GF-D8 (cell line): ENCODE results near the gene HNRNPUL2.
"Not testable (repeated sequence)": the region's sequence is repeated elsewhere in the genome, so short reads cannot be mapped to it uniquely, and the experiment has no call there.

ENCODE experiments used
- DNase-seq: peaks from one replicate; lab custom pipeline; 2025; lab: John Stamatoyannopoulos, UW

The HNRNPUL2 gene

DNA sequence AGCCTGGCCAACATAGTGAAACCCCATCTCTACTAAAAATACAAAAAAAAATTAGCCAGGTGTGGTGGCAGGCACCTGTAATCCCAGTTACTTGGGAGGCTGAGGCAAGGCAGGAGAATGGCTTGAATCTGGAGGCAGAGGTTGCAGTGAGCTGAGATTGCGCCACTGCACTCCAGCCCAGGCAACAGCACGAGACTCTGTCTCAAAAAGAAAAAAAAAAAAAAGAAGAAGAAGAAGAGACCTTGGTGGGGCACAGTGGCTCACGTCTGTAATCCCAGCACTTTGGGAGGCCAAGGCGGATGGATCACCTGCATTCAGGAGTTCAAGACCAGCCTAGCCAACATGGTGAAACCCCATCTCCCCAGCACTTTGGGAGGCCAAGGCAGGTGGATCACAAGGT, 23.3 kb downstream of the HNRNPUL2 start:
- not testable (repeated sequence) for DNase-seq

GRCh38 chr11:62702246-62702645, 25.0 kb downstream of the HNRNPUL2 start:
- no peak for DNase-seq

DNA sequence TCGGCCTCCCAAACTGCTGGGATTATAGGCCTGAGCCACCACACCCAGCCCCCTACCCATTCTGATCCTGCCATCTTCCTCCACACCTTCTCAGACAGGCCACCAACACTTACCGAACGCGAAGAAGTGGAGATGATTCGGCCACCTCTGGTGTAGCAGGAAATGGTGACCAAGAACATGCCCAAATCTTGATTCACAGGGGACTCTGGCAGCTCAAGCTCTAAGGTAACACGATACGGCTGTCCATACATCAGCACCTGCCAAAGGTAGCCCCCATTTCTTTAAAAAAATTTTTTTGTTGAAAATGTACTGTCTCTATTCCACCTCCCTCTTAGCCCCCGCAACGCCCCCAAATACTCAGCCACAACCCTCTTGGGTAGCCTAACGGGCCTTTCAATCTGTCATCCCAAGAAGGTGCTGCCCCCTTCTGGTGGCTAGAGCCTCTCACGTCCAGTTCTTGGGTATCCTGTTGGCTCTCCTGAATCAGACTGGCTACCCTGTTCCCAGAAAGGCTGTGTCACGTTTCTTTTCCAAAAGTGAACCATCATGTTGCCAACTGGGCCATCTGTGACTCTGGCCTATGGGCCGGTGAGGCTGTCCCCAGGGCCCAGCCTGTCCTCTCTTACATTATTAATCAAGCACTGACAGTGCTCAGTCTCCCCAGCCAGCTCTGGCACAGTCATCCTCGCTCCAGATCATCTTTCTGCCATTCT, 32.6 kb downstream of the HNRNPUL2 start:
- DNase-seq, result peak; percentile 8

DNA sequence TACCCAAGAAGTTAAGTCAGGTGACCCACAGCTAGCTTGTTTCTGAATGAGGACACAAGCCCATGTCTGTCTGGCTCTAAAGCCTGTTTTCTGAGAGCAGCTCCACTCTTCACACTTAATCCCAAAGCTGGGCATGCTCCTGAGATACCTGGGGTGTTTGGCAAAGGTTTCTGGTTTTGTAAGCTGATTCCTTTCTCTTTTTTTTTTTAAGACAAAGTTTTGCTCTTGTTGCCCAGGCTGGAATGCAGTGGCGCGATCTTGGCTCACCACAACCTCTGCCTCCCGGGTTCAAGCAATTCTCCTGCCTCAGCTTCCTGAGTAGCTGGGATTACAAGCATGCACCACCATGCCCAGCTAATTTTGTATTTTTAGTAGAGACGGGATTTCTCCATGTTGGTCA, 33.6 kb downstream of the HNRNPUL2 start:
- DNase-seq, result not testable (repeated sequence)

- DNase-seq, result no peak
Observed at GRCh38 chr11:62689421-62690183, 37.7 kb downstream of the HNRNPUL2 start, which contains the start of gene LRRN4CL. Gene LRRN4CL (minus strand): TSS chr11:62689530. CDS start chr11:62688508, 1,022 bp downstream.

DNA sequence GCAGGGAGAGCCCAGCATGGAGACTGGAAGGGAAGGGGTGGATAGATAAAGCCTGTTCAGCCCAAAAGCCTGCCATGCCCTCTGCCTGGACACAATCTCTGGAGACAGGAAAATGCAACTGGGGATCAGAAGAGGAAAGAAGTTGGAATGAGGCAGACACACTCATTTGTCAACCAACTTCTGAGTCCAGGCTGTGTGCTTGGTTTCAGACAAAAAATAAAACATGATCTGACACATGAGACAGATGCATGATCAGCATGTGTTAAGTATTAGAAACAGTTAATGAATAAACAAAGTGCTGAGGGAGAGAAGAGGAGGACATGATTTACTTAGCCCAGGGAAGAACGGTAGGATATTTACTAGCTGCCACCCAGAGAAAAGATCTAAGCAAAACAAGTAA, 38.8 kb downstream of the HNRNPUL2 start:
- no peak for DNase-seq

DNA sequence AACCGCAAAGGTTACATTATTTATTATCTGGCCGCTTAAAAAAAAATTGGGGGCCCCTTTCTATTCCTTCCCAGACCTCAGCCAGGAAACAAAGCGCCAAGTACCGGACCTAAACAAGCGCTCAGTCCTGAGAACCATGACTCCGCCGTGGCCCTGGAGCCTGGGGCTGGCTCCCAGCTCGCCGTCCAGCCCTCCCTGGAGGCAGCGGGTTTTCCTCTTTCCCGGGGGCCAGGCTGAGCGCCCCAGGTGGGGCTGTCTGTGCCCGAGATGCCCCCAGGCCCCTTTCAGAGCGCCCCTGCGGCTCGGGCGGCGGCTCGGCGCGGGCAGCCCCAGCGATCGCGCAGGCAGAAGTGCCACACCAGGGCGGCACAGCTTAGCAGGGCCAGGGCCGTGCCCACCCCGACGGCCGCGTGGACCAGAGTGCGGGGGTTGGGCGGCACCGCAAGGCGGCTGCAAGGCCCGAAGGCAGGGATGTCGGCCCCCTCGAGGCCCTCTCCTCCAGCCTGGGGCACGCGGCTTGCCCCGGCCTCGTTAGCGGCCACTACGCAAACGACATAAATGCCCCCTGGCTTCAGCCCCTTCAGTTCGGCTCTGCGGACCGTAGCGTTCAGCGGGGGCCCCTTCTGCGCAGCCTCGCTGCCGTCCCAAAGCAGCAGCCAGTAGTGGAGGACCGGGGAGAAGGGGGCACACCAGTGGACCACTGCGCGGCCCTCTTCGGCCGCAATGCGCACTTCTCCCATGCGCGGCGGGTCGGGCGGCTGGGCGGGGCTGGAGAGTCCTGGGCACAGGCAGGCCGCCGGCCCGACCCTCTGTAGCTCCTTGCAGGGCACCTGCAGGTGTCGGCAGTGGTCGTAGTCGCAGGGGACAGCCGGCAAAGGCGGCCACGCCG, 39.5 kb downstream of the HNRNPUL2 start:
- no peak for DNase-seq

DNA sequence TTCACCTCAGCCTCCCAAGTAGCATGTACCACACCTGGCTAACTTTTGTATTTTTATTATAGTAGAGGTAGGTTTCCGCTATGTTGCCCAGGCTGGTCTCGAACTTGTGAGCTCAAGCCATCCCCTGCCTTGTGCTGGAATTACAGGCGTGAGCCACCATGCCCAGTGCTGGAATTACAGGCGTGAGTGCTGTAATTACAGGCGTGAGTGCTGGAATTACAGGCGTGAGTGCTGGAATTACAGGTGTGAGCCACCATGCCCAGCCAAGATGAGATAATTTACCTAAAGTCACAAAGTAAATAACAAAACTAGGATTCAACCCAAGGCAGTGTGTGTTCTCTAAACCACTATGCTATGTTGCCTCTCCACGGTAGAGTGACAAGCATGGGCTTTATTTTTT, 44.7 kb downstream of the HNRNPUL2 start:
- DNase-seq, result no peak

- peak; percentile 63 for DNase-seq
Observed at GRCh38 chr11:62680825-62681240, 46.4 kb downstream of the HNRNPUL2 start.

DNA sequence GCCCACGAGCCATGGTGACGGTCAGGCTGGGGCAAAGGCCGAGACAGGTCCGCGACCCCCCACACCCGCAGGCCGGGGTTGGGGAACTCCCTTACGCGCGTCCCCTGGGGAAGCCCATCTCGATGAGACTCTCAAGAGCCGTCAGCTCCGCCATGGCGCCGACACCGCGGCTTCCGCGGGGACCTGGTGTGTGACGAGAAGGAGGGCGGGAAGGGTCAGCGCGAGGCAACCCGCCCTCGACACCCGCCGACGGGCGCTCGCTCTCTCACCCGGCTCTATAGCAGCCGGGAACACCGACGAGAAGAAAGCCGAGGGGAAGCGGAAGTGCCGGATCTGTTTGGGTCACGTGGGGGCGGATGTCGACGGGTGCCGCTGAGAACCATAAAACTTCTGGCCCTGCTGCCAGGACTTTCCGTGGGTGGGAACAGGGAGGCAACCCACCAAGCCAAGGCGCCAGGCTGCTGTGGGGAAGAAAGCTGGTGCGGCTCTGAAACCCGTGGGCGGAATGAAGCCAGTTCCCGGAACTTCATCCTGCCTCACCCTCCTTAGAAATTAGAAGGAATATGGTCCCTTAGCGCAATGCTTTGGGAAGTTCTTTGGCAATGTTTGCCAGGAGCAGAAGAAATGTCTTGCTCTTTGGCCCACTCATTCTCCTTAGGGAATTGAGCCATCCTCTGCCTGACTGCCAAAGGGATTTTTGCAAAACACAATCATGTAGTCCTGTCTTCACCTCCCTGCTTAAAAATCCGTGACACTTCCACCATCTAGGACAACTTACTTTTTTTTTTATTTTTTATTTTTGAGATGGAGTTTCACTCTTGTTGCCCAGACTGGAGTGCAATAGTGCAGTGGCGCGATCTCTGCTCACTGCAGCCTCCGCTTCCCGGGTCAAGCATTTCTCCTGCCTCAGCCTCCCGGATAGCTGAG, 48.2 kb downstream of the HNRNPUL2 start, which contains the start of gene UBXN1:
Gene UBXN1 (minus strand): TSS at position 304 of the 927 bp plus-strand sequence. CDS start 150 bp downstream, at position 154.
- DNase-seq, result peak; percentile 67

GRCh38 chr11:62678433-62678769, 48.9 kb downstream of the HNRNPUL2 start:
- DNase-seq, result no peak

DNA sequence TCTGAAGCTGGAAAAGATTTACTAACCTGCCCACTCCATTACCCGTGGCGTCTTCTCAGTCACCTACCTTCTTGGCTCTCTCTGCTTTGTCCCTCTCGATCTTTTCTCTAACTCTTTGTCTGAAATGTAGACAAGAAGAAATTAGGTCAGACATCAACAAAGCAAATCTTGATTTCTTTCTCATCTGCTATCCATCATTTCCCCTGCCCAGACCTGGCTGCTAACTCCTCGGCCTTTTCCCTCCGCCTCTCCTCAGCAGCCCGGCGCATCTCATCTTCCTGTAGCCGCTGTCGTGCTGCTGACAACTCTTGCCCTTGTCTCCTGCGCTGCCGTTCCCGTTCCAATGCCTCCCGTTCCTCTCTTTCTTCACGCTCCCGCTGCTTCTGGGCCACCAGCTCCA, 49.5 kb downstream of the HNRNPUL2 start:
- DNase-seq, result no peak

- no peak for DNase-seq
Observed at GRCh38 chr11:62677156-62677555, 50.1 kb downstream of the HNRNPUL2 start.

GRCh38 chr11:62676698-62677097, 50.6 kb downstream of the HNRNPUL2 start:
- no peak for DNase-seq

DNA sequence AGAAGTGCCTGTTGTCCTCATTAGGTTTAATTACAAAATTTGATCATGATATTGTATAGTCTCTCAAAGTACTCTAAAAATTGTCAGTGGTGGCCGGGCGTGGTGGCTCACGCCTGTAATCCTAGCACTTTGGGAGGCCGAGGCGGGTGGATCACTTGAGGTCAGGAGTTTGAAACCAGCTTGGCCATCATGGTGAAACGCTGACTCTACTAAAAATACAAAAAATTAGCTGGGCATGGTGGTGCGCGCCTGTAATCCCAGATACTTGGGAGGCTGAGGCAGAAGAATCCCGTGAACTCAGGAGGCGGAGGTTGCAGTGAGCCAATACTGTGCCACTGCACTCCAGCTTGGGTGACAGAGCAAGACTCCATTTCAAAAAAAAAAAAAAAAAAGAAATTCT, 51.8 kb downstream of the HNRNPUL2 start:
- DNase-seq, result not testable (repeated sequence)

- no peak for DNase-seq
Observed at GRCh38 chr11:62673196-62673525, 54.1 kb downstream of the HNRNPUL2 start.

DNA sequence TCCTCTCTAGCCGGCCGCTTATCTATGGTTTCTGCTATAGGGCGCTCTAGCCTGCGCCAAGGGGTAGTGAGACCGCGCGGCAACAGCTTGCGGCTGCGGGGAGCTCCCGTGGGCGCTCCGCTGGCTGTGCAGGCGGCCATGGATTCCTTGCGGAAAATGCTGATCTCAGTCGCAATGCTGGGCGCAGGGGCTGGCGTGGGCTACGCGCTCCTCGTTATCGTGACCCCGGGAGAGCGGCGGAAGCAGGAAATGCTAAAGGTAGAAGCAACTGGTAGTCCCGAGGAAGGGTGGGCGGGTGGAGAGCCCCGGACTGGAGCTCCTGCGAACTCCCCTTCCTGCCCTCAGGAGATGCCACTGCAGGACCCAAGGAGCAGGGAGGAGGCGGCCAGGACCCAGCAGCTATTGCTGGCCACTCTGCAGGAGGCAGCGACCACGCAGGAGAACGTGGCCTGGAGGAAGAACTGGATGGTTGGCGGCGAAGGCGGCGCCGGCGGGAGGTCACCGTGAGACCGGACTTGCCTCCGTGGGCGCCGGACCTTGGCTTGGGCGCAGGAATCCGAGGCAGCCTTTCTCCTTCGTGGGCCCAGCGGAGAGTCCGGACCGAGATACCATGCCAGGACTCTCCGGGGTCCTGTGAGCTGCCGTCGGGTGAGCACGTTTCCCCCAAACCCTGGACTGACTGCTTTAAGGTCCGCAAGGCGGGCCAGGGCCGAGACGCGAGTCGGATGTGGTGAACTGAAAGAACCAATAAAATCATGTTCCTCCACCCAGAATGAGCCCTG, 55.5 kb downstream of the HNRNPUL2 start, which contains the start of the genes LBHD1 and UQCC3:
Gene LBHD1 (minus strand): TSS at position 660 of the 782 bp plus-strand sequence. CDS start 2,236 bp downstream, outside the sequence.
Gene UQCC3 (plus strand): TSS at position 66 of the 782 bp plus-strand sequence. CDS start 73 bp downstream, at position 139.
- peak; percentile 60 for DNase-seq

- peak; percentile 71 for DNase-seq
Observed at GRCh38 chr11:62671236-62671607, 56.0 kb downstream of the HNRNPUL2 start.

- DNase-seq, result no peak
Observed at GRCh38 chr11:62669420-62670161, 57.7 kb downstream of the HNRNPUL2 start.
